Activated T-cell treated with anti-CD3 and anti-CD28 coated beads, Interleukin-2, amount 50 U/mL, for 1 hour (primary cell): ENCODE data around the gene CCDC186.

Experiments used
- DNase-seq: peaks from one replicate; pipeline ENCODE4 v3.0.0-alpha.2; 2020

Gene CCDC186

GRCh38 chr10:114173921-114174694, at the start of gene CCDC186:
Gene CCDC186, minus strand, starts transcription at chr10:114174203. Its CDS starts 10,935 bp downstream, at chr10:114163268.
- peak; percentile 99 for DNase-seq

GRCh38 chr10:114223066-114223465, 49.1 kb upstream of the CCDC186 start:
- no peak for DNase-seq

GRCh38 chr10:114221235-114221634, 47.2 kb upstream of the CCDC186 start:
- DNase-seq: no peak

- DNase-seq: no peak
Measured at GRCh38 chr10:114220281-114220680, 46.3 kb upstream of the CCDC186 start.

GRCh38 chr10:114215033-114215432, 41.0 kb upstream of the CCDC186 start:
- no peak for DNase-seq

- DNase-seq: no peak
Measured at GRCh38 chr10:114212153-114212552, 38.1 kb upstream of the CCDC186 start.

GRCh38 chr10:114208351-114208750, 34.3 kb upstream of the CCDC186 start:
- no peak for DNase-seq

- DNase-seq: no peak
Measured at GRCh38 chr10:114207349-114207748, 33.3 kb upstream of the CCDC186 start.

- no peak for DNase-seq
Measured at GRCh38 chr10:114206902-114207301, 32.9 kb upstream of the CCDC186 start.

- no peak for DNase-seq
Measured at GRCh38 chr10:114202812-114203211, 28.8 kb upstream of the CCDC186 start.

GRCh38 chr10:114199239-114199638, 25.2 kb upstream of the CCDC186 start:
- DNase-seq: no peak

- no peak for DNase-seq
Measured at GRCh38 chr10:114195079-114195478, 21.1 kb upstream of the CCDC186 start.

GRCh38 chr10:114189700-114190099, 15.7 kb upstream of the CCDC186 start:
- DNase-seq: no peak

- DNase-seq: no peak
Measured at GRCh38 chr10:114188900-114189299, 14.9 kb upstream of the CCDC186 start.

- no peak for DNase-seq
Measured at GRCh38 chr10:114188001-114188400, 14.0 kb upstream of the CCDC186 start.

GRCh38 chr10:114184276-114184675, 10.3 kb upstream of the CCDC186 start:
- no peak for DNase-seq

- DNase-seq: no peak
Measured at GRCh38 chr10:114183563-114183962, 9.6 kb upstream of the CCDC186 start.

- DNase-seq: no peak
Measured at GRCh38 chr10:114181971-114182370, 8.0 kb upstream of the CCDC186 start.

GRCh38 chr10:114180937-114181336, 6.9 kb upstream of the CCDC186 start:
- no peak for DNase-seq

- no peak for DNase-seq
Measured at GRCh38 chr10:114179747-114180146, 5.7 kb upstream of the CCDC186 start.

GRCh38 chr10:114179148-114179547, 5.1 kb upstream of the CCDC186 start, which contains the start of gene TDRD1:
Gene TDRD1, plus strand, starts transcription at chr10:114179353. Its CDS starts 8,479 bp downstream, at chr10:114187832.
- DNase-seq: no peak

GRCh38 chr10:114176511-114176910, 2.5 kb upstream of the CCDC186 start:
- no peak for DNase-seq

GRCh38 chr10:114175667-114176066, 1.7 kb upstream of the CCDC186 start:
- no peak for DNase-seq

- no peak for DNase-seq
Measured at GRCh38 chr10:114174695-114175188, 739 bp upstream of the CCDC186 start.

GRCh38 chr10:114173603-114173920, 441 bp downstream of the CCDC186 start:
- DNase-seq: no peak
